Hepatocyte (in vitro differentiated cells): ENCODE measurements around the gene STPG2. TPM values are rescaled to one million over a fixed set of nuclear protein-coding genes. Genes with fewer than 3 reads are reported as not detected.

ENCODE experiments used
- DNase-seq: peaks from one replicate; pipeline ENCODE4 v3.0.0-alpha.2; 2016; ENCODE audit warnings: low spot score
- H2AFZ ChIP-seq: fragments of 200-600 bp; sonication (generic); 2 replicates; pipeline ENCODE4 v1.6.0; 2016; ENCODE audit warnings: antibody characterized with exemption, mild to moderate bottlenecking
- H3K27ac ChIP-seq: fragments of 200-600 bp; sonication (generic); 2 replicates; pipeline ENCODE4 v1.5.1; 2016; ENCODE audit warnings: mild to moderate bottlenecking
- H3K27me3 ChIP-seq: fragments of 200-600 bp; sonication (generic); 2 replicates; pipeline ENCODE4 v1.6.1; 2016
- H3K36me3 ChIP-seq: fragments of 200-600 bp; sonication (generic); replicated peaks from 2 replicates; pipeline ENCODE4 v1.5.1; 2016; ENCODE audit warnings: low read depth; ENCODE audit not compliant: insufficient read depth
- H3K4me1 ChIP-seq: fragments of 200-600 bp; sonication (generic); 2 replicates; pipeline ENCODE4 v1.5.1; 2016; ENCODE audit warnings: mild to moderate bottlenecking, moderate library complexity; ENCODE audit not compliant: insufficient read depth
- H3K4me2 ChIP-seq: fragments of 200-600 bp; sonication (generic); 2 replicates; pipeline ENCODE4 v1.6.0; 2016
- H3K4me3 ChIP-seq: fragments of 200-600 bp; sonication (generic); 2 replicates; pipeline ENCODE4 v1.5.1; 2016; ENCODE audit warnings: mild to moderate bottlenecking
- H3K79me2 ChIP-seq: fragments of 200-600 bp; sonication (generic); 2 replicates; pipeline ENCODE4 v1.6.0; 2017; ENCODE audit warnings: mild to moderate bottlenecking
- H3K9me2 ChIP-seq: fragments of 200-600 bp; sonication (generic); replicated peaks from 2 replicates; pipeline ENCODE4 v1.6.0; 2017; ENCODE audit warnings: mild to moderate bottlenecking; ENCODE audit not compliant: insufficient read depth
- H3K9me3 ChIP-seq: fragments of 200-600 bp; sonication (generic); 2 replicates; pipeline ENCODE4 v1.5.1; 2016; ENCODE audit warnings: low read depth, mild to moderate bottlenecking
- H4K20me1 ChIP-seq: fragments of 200-600 bp; sonication (generic); 2 replicates; pipeline ENCODE4 v1.6.0; 2016; ENCODE audit warnings: mild to moderate bottlenecking; ENCODE audit not compliant: insufficient read depth, poor library complexity, severe bottlenecking
- CTCF ChIP-seq: fragments of 200-600 bp; sonication (generic); IDR thresholded peaks from 2 replicates; pipeline ENCODE4 v1.5.1; 2016; ENCODE audit warnings: antibody characterized with exemption, mild to moderate bottlenecking; ENCODE audit not compliant: poor library complexity
- EZH2 ChIP-seq: fragments of 200-600 bp; sonication (generic); IDR thresholded peaks from 2 replicates; pipeline ENCODE4 v1.6.1; 2016; ENCODE audit warnings: antibody characterized with exemption, mild to moderate bottlenecking, borderline replicate concordance
- EZH2phosphoT487 ChIP-seq: fragments of 200-600 bp; sonication (generic); IDR thresholded peaks from one replicate; pipeline ENCODE4 v1.6.1; 2018; ENCODE audit warnings: antibody characterized with exemption, mild to moderate bottlenecking, low read depth, moderate library complexity; ENCODE audit not compliant: unreplicated experiment, severe bottlenecking
- WGBS: methylation state at CpG from one replicate; pipeline ENCODE4 v1.1.6; 2016; ENCODE audit warnings: low lambda C conversion rate; ENCODE audit errors: missing lambda C conversion rate; 5-methylcytosine and 5-hydroxymethylcytosine counted together
- polyA plus RNA-seq: library from polyadenylated mRNA; unstranded; fragments of >200 nt; fragmentation: Nextera tagmentation; extraction: Ambion mirVana; gene quantifications from 2 replicates; pipeline ENCODE4 v1.2.1, GENCODE V29; 2016
- total RNA-seq: library from RNA; depleted of rRNA; stranded (reverse); fragments of >200 nt; gene quantifications from 2 replicates; pipeline ENCODE4 v1.2.3, GENCODE V29; 2014

STPG2 gene
- total and polyA plus RNA-seq, 2 experiments from 2014 or later: 0.17 to 0.98 TPM

- TF ChIP-seq EZH2phosphoT487: no peak
- no peak for TF ChIP-seq EZH2
- TF ChIP-seq CTCF: no peak
- Histone ChIP-seq H3K9me3 (no peaks in the 10 kb centered on the region), H4K20me1 (no peaks in the 10 kb centered on the region), H3K9me2 (no peaks in the 10 kb centered on the region), H3K4me1 (no peaks in the 10 kb centered on the region), H3K79me2 (no peaks in the 10 kb centered on the region), H3K36me3 (no peaks in the 10 kb centered on the region), H2AFZ (no peak overlapping the region), H3K4me2 (no peak overlapping the region), H3K27ac (no peak overlapping the region), H3K27me3 (no peaks in the 10 kb centered on the region), H3K4me3 (no peak overlapping the region)
- DNase-seq: no peak
- 88% methylated on average over 7 of the region's 7 CpGs for WGBS
These were observed 87.3 kb downstream of the STPG2 start for GRCh38 chr4:98055800-98056501.

- H2AFZ ChIP-seq: no peak overlapping the region
- H3K4me3 ChIP-seq: no peak overlapping the region
- no peak overlapping the region for H3K27ac ChIP-seq
- no peaks in the 10 kb centered on the region for H4K20me1 ChIP-seq
- no peaks in the 10 kb centered on the region for H3K4me1 ChIP-seq
- H3K79me2 ChIP-seq: no peaks in the 10 kb centered on the region
- H3K27me3 ChIP-seq: no peaks in the 10 kb centered on the region
- no peak overlapping the region for H3K4me2 ChIP-seq
- TF ChIP-seq EZH2phosphoT487: no peak
- no peak for TF ChIP-seq EZH2
- no peak for TF ChIP-seq CTCF
- no peaks in the 10 kb centered on the region for H3K9me3 ChIP-seq
- H3K36me3 ChIP-seq: no peaks in the 10 kb centered on the region
- DNase-seq: no peak
- 59% methylated on average over 1 of the region's 1 CpG for WGBS
- H3K9me2 ChIP-seq: no peaks in the 10 kb centered on the region
These were observed 96.6 kb downstream of the STPG2 start for GRCh38 chr4:98046665-98047064.

- TF ChIP-seq EZH2phosphoT487 (no peak), EZH2 (no peak), CTCF (no peak)
These were observed 113.2 kb downstream of the STPG2 start for GRCh38 chr4:98030059-98030458.

More at GRCh38 chr4:98030059-98030458, 113.2 kb downstream of the STPG2 start:
- Histone ChIP-seq H3K36me3 (no peaks in the 10 kb centered on the region), H3K4me3 (no peak overlapping the region), H3K9me2 (no peaks in the 10 kb centered on the region), H3K4me1 (no peaks in the 10 kb centered on the region), H3K79me2 (no peaks in the 10 kb centered on the region), H2AFZ (no peak overlapping the region), H3K27me3 (no peaks in the 10 kb centered on the region), H3K9me3 (no peaks in the 10 kb centered on the region), H3K4me2 (no peak overlapping the region), H3K27ac (no peak overlapping the region), H4K20me1 (no peaks in the 10 kb centered on the region)
- 93% methylated on average over 1 of the region's 1 CpG for WGBS
- DNase-seq: no peak
